ENCODE results near the gene FREM1.
"Not testable (repeated sequence)": the region's sequence is repeated elsewhere in the genome, so short reads cannot be mapped to it uniquely, and the experiment has no call there.

- TF ChIP-seq GLIS3 (CRISPR knock-in tag; IDR thresholded peaks at IDR 0.05); CREB5 (CRISPR knock-in tag; IDR thresholded peaks at IDR 0.05; ENCODE audit: low read depth); CSRNP3 (CRISPR knock-in tag; IDR thresholded peaks at IDR 0.05); OSR1 (CRISPR knock-in tag; IDR thresholded peaks at IDR 0.05); ZFP30 (CRISPR knock-in tag; IDR thresholded peaks at IDR 0.05); ARNTL (CRISPR knock-in tag; IDR thresholded peaks at IDR 0.05; ENCODE audit: borderline replicate concordance, low read depth); POU6F1 (CRISPR knock-in tag; IDR thresholded peaks at IDR 0.05; ENCODE audit: borderline replicate concordance, low read depth); ESRRG (CRISPR knock-in tag; IDR thresholded peaks at IDR 0.05); ZNF8 (CRISPR knock-in tag; IDR thresholded peaks at IDR 0.05); ZNF70 (CRISPR knock-in tag; IDR thresholded peaks at IDR 0.05); RARB (CRISPR knock-in tag; IDR thresholded peaks at IDR 0.05): not testable (repeated sequence)
- TF ChIP-seq, protein P1, sequence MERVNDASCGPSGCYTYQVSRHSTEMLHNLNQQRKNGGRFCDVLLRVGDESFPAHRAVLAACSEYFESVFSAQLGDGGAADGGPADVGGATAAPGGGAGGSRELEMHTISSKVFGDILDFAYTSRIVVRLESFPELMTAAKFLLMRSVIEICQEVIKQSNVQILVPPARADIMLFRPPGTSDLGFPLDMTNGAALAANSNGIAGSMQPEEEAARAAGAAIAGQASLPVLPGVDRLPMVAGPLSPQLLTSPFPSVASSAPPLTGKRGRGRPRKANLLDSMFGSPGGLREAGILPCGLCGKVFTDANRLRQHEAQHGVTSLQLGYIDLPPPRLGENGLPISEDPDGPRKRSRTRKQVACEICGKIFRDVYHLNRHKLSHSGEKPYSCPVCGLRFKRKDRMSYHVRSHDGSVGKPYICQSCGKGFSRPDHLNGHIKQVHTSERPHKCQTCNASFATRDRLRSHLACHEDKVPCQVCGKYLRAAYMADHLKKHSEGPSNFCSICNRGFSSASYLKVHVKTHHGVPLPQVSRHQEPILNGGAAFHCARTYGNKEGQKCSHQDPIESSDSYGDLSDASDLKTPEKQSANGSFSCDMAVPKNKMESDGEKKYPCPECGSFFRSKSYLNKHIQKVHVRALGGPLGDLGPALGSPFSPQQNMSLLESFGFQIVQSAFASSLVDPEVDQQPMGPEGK (CRISPR knock-in tag; IDR thresholded peaks at IDR 0.05; ENCODE audit: borderline replicate concordance), result not testable (repeated sequence)
Observed at GRCh38 chr9:14920805-14921204, 10.6 kb upstream of the FREM1 start.

Data from SK-N-SH treated with all-trans-retinoic acid at 6 μM for 48 hours (cell line).